GM23338 (cell line): ENCODE measurements around the gene SLC16A6. TPM values are rescaled to one million over a fixed set of nuclear protein-coding genes. Genes with fewer than 3 reads are reported as not detected.

ENCODE experiments used
- ATAC-seq: fragments of 200-7000 bp; cut with Tn5 transposase; 3 replicates; pipeline ENCODE4 v1.9.1; 2020
- DNase-seq: peaks from one replicate; pipeline ENCODE4 v3.0.0-alpha.2; 2015; ENCODE audit warnings: low spot score
- H2AFZ ChIP-seq: fragments of 200-600 bp; sonication (generic); 2 replicates; pipeline ENCODE4 v1.8.0; 2016; ENCODE audit warnings: antibody characterized with exemption, mild to moderate bottlenecking, moderate library complexity
- H3F3A ChIP-seq: fragments of 200-600 bp; sonication (generic); replicated peaks from 2 replicates; pipeline ENCODE4 v1.8.0; 2017; ENCODE audit warnings: antibody characterized with exemption, mixed run types, low read depth
- H3K27ac ChIP-seq: fragments of 200-600 bp; sonication (generic); 2 replicates; pipeline ENCODE4 v1.6.1; 2016; ENCODE audit warnings: low read depth
- H3K27me3 ChIP-seq: fragments of 200-600 bp; sonication (generic); 2 replicates; pipeline ENCODE4 v1.8.0; 2016; ENCODE audit warnings: mild to moderate bottlenecking, mixed run types, moderate library complexity; ENCODE audit not compliant: insufficient read depth
- H3K36me3 ChIP-seq: fragments of 200-600 bp; sonication (generic); 2 replicates; pipeline ENCODE4 v1.8.0; 2016; ENCODE audit warnings: mild to moderate bottlenecking; ENCODE audit not compliant: insufficient read depth
- H3K4me1 ChIP-seq: fragments of 200-600 bp; sonication (generic); 2 replicates; pipeline ENCODE4 v1.8.0; 2016; ENCODE audit warnings: mild to moderate bottlenecking, moderate library complexity; ENCODE audit not compliant: insufficient read depth
- H3K4me2 ChIP-seq: fragments of 200-600 bp; sonication (generic); 2 replicates; pipeline ENCODE4 v1.7.1; 2017; ENCODE audit warnings: mixed run types
- H3K4me3 ChIP-seq: fragments of 200-600 bp; sonication (generic); 2 replicates; pipeline ENCODE4 v1.6.1; 2016; ENCODE audit warnings: mixed run types
- H3K79me2 ChIP-seq: fragments of 200-600 bp; sonication (generic); replicated peaks from 2 replicates; pipeline ENCODE4 v1.8.0; 2017; ENCODE audit warnings: mild to moderate bottlenecking; ENCODE audit not compliant: insufficient read depth
- H3K9me2 ChIP-seq: fragments of 200-600 bp; sonication (generic); 2 replicates; pipeline ENCODE4 v1.8.0; 2017; ENCODE audit not compliant: insufficient read depth
- H4K20me1 ChIP-seq: fragments of 200-600 bp; sonication (generic); replicated peaks from 2 replicates; pipeline ENCODE4 v1.8.0; 2017; ENCODE audit warnings: mild to moderate bottlenecking; ENCODE audit not compliant: insufficient read depth
- H3K27ac Mint-ChIP-seq: 2 replicates; pipeline ENCODE4 v1.8.0; 2020; ENCODE audit warnings: inconsistent platforms, mild to moderate bottlenecking, moderate library complexity, mixed read lengths
- H3K27me3 Mint-ChIP-seq: 3 replicates; pipeline ENCODE4 v1.8.0; 2022; ENCODE audit warnings: low read depth, mild to moderate bottlenecking, moderate library complexity, mixed read lengths, inconsistent platforms; ENCODE audit not compliant: insufficient read depth, poor library complexity
- H3K36me3 Mint-ChIP-seq: 3 replicates; pipeline ENCODE4 v1.8.0; 2021; ENCODE audit warnings: low read depth, mild to moderate bottlenecking, inconsistent platforms, moderate library complexity, mixed read lengths
- H3K4me1 Mint-ChIP-seq: 3 replicates; pipeline ENCODE4 v1.8.0; 2020; ENCODE audit warnings: mild to moderate bottlenecking, inconsistent platforms, mixed read lengths
- H3K4me3 Mint-ChIP-seq: 3 replicates; pipeline ENCODE4 v1.8.0; 2021; ENCODE audit warnings: moderate library complexity, mild to moderate bottlenecking, inconsistent platforms, mixed read lengths
- H3K9me3 Mint-ChIP-seq: 3 replicates; pipeline ENCODE4 v1.8.0; 2020; ENCODE audit warnings: moderate library complexity, mild to moderate bottlenecking, inconsistent platforms, mixed read lengths
- CREB1 ChIP-seq: fragments of 250-450 bp; sonication (Bioruptor Pico); IDR thresholded peaks from 2 replicates; pipeline ENCODE4 v1.5.0; 2020; ENCODE audit warnings: low read depth, mild to moderate bottlenecking, moderate library complexity
- EZH2 ChIP-seq: fragments of 200-600 bp; sonication (generic); IDR thresholded peaks from one replicate; pipeline ENCODE4 v1.8.0; 2017; ENCODE audit warnings: antibody characterized with exemption, mild to moderate bottlenecking, low read depth; ENCODE audit not compliant: unreplicated experiment
- EZH2phosphoT487 ChIP-seq: fragments of 200-600 bp; sonication (generic); IDR thresholded peaks from one replicate; pipeline ENCODE4 v1.8.1; 2018; ENCODE audit warnings: antibody characterized with exemption; ENCODE audit not compliant: unreplicated experiment
- JUNB ChIP-seq: IDR thresholded peaks from one replicate; pipeline ENCODE4 v1.6.1; 2016; ENCODE audit warnings: antibody characterized with exemption; ENCODE audit not compliant: unreplicated experiment
- NANOG ChIP-seq: IDR thresholded peaks from 2 replicates; pipeline ENCODE4 v1.6.1; 2016; ENCODE audit warnings: antibody characterized with exemption, borderline replicate concordance
- POLR2AphosphoS5 ChIP-seq: IDR thresholded peaks from 2 replicates; pipeline ENCODE4 v1.6.1; 2016; ENCODE audit warnings: antibody characterized with exemption, low read depth
- STAT1 ChIP-seq: IDR thresholded peaks from one replicate; pipeline ENCODE4 v1.6.1; 2016; ENCODE audit warnings: antibody characterized with exemption; ENCODE audit not compliant: unreplicated experiment
- ZNF331 ChIP-seq: fragments of 250-450 bp; sonication (Bioruptor Pico); IDR thresholded peaks from 2 replicates; pipeline ENCODE4 v1.5.0; 2020; ENCODE audit warnings: low read depth, mild to moderate bottlenecking, moderate library complexity
- polyA plus RNA-seq: library from polyadenylated mRNA; unstranded; fragments of >200 nt; fragmentation: Nextera tagmentation; extraction: Ambion mirVana; gene quantifications from 2 replicates; pipeline ENCODE4 v1.2.1, GENCODE V29; 2016
- total RNA-seq: library from RNA; depleted of rRNA; stranded (reverse); fragments of >200 nt; shearing (Covaris generic); gene quantifications from 2 replicates; pipeline ENCODE4 v1.2.3, GENCODE V29; 2014
- TF ChIP-seq, protein P1 (sequence below): fragments of 250-450 bp; sonication (Bioruptor Pico); IDR thresholded peaks from 2 replicates; pipeline ENCODE4 v1.5.0; 2020; ENCODE audit warnings: mild to moderate bottlenecking, moderate library complexity
- TF ChIP-seq, protein P2 (sequence below): IDR thresholded peaks from 2 replicates; pipeline ENCODE4 v1.6.1; 2016; ENCODE audit warnings: antibody characterized with exemption
- TF ChIP-seq, protein P3 (sequence below), 2 experiments: fragments of 200-600 bp in 1 of 2; sonication (generic) in 1 of 2; conservative IDR thresholded peaks; 2 replicates each; pipeline versions ENCODE4 v1.5.1 to v1.6.1; 2016 to 2017; ENCODE audit warnings: antibody characterized with exemption in 2 of 2, low read depth in 2 of 2, mild to moderate bottlenecking in 2 of 2, moderate library complexity in 1 of 2
- TF ChIP-seq, protein P4 (sequence below): IDR thresholded peaks from one replicate; pipeline ENCODE4 v1.6.1; 2018; ENCODE audit warnings: antibody characterized with exemption; ENCODE audit not compliant: unreplicated experiment

The SLC16A6 gene
- total and polyA plus RNA-seq, 2 experiments from 2014 or later, result not detected

DNA sequence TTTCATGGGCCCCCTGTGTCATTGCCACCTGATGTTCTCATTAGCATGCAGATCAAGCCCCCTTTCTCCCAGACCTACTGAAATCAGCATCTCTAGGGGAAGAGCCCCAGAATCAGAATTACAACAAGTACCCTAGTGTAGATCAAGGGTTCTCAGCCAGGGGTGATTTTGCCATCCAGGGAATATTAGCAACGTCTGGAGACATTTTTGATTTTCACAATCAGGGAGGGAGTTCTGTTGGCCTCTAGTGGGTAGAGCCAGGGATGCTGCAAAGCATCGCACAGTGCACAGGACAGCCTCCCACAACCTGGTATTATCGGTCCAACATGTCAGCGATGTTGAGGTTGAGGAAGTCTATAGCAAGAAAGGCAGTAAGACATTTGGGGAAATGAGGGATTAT lies 35.8 kb downstream of the SLC16A6 start:
- no peak for DNase-seq
- Mint-ChIP-seq H3K27ac (no peak overlapping the region), H3K36me3 (peaks cover 20% of the 10 kb centered on the region; the same call in 2 of the 3 replicates), H3K4me1 (peaks cover 17% of the 10 kb centered on the region), H3K4me3 (no peak overlapping the region), H3K27me3 (peaks cover 6% of the 10 kb centered on the region), H3K9me3 (no peaks in the 10 kb centered on the region)
- H3K27me3 ChIP-seq, result no peaks in the 10 kb centered on the region
- H3K4me1 ChIP-seq, result peaks cover 5% of the 10 kb centered on the region; the same call in 1 of the 2 replicates
- H3K27ac ChIP-seq, result no peak overlapping the region
- no peak; the same call in 2 of the 3 replicates for ATAC-seq
- H3K79me2 ChIP-seq, result no peaks in the 10 kb centered on the region
- no peaks in the 10 kb centered on the region for H3K9me2 ChIP-seq
- no peak overlapping the region for H3K4me3 ChIP-seq
- TF ChIP-seq, protein P1, sequence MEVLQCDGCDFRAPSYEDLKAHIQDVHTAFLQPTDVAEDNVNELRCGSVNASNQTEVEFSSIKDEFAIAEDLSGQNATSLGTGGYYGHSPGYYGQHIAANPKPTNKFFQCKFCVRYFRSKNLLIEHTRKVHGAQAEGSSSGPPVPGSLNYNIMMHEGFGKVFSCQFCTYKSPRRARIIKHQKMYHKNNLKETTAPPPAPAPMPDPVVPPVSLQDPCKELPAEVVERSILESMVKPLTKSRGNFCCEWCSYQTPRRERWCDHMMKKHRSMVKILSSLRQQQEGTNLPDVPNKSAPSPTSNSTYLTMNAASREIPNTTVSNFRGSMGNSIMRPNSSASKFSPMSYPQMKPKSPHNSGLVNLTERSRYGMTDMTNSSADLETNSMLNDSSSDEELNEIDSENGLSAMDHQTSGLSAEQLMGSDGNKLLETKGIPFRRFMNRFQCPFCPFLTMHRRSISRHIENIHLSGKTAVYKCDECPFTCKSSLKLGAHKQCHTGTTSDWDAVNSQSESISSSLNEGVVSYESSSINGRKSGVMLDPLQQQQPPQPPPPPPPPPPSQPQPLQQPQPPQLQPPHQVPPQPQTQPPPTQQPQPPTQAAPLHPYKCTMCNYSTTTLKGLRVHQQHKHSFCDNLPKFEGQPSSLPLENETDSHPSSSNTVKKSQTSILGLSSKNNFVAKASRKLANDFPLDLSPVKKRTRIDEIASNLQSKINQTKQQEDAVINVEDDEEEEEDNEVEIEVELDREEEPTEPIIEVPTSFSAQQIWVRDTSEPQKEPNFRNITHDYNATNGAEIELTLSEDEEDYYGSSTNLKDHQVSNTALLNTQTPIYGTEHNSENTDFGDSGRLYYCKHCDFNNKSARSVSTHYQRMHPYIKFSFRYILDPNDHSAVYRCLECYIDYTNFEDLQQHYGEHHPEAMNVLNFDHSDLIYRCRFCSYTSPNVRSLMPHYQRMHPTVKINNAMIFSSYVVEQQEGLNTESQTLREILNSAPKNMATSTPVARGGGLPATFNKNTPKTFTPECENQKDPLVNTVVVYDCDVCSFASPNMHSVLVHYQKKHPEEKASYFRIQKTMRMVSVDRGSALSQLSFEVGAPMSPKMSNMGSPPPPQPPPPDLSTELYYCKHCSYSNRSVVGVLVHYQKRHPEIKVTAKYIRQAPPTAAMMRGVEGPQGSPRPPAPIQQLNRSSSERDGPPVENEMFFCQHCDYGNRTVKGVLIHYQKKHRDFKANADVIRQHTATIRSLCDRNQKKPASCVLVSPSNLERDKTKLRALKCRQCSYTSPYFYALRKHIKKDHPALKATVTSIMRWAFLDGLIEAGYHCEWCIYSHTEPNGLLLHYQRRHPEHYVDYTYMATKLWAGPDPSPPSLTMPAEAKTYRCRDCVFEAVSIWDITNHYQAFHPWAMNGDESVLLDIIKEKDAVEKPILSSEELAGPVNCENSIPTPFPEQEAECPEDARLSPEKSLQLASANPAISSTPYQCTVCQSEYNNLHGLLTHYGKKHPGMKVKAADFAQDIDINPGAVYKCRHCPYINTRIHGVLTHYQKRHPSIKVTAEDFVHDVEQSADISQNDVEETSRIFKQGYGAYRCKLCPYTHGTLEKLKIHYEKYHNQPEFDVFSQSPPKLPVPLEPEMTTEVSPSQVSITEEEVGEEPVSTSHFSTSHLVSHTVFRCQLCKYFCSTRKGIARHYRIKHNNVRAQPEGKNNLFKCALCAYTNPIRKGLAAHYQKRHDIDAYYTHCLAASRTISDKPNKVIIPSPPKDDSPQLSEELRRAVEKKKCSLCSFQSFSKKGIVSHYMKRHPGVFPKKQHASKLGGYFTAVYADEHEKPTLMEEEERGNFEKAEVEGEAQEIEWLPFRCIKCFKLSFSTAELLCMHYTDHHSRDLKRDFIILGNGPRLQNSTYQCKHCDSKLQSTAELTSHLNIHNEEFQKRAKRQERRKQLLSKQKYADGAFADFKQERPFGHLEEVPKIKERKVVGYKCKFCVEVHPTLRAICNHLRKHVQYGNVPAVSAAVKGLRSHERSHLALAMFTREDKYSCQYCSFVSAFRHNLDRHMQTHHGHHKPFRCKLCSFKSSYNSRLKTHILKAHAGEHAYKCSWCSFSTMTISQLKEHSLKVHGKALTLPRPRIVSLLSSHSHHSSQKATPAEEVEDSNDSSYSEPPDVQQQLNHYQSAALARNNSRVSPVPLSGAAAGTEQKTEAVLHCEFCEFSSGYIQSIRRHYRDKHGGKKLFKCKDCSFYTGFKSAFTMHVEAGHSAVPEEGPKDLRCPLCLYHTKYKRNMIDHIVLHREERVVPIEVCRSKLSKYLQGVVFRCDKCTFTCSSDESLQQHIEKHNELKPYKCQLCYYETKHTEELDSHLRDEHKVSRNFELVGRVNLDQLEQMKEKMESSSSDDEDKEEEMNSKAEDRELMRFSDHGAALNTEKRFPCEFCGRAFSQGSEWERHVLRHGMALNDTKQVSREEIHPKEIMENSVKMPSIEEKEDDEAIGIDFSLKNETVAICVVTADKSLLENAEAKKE, result no peak
- TF ChIP-seq ZNF331 (CRISPR knock-in tag) (no peak), STAT1 (no peak), CREB1 (CRISPR knock-in tag) (no peak), JUNB (no peak), NANOG (no peak), POLR2AphosphoS5 (no peak), EZH2phosphoT487 (no peak), EZH2 (no peak)
- TF ChIP-seq, protein P2, sequence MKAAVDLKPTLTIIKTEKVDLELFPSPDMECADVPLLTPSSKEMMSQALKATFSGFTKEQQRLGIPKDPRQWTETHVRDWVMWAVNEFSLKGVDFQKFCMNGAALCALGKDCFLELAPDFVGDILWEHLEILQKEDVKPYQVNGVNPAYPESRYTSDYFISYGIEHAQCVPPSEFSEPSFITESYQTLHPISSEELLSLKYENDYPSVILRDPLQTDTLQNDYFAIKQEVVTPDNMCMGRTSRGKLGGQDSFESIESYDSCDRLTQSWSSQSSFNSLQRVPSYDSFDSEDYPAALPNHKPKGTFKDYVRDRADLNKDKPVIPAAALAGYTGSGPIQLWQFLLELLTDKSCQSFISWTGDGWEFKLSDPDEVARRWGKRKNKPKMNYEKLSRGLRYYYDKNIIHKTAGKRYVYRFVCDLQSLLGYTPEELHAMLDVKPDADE, result no peak
- TF ChIP-seq, protein P3, sequence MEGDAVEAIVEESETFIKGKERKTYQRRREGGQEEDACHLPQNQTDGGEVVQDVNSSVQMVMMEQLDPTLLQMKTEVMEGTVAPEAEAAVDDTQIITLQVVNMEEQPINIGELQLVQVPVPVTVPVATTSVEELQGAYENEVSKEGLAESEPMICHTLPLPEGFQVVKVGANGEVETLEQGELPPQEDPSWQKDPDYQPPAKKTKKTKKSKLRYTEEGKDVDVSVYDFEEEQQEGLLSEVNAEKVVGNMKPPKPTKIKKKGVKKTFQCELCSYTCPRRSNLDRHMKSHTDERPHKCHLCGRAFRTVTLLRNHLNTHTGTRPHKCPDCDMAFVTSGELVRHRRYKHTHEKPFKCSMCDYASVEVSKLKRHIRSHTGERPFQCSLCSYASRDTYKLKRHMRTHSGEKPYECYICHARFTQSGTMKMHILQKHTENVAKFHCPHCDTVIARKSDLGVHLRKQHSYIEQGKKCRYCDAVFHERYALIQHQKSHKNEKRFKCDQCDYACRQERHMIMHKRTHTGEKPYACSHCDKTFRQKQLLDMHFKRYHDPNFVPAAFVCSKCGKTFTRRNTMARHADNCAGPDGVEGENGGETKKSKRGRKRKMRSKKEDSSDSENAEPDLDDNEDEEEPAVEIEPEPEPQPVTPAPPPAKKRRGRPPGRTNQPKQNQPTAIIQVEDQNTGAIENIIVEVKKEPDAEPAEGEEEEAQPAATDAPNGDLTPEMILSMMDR (conservative IDR thresholded peaks at IDR 0.05; ENCODE audit: low read depth in 2 of 2), result no peak
- TF ChIP-seq, protein P4, sequence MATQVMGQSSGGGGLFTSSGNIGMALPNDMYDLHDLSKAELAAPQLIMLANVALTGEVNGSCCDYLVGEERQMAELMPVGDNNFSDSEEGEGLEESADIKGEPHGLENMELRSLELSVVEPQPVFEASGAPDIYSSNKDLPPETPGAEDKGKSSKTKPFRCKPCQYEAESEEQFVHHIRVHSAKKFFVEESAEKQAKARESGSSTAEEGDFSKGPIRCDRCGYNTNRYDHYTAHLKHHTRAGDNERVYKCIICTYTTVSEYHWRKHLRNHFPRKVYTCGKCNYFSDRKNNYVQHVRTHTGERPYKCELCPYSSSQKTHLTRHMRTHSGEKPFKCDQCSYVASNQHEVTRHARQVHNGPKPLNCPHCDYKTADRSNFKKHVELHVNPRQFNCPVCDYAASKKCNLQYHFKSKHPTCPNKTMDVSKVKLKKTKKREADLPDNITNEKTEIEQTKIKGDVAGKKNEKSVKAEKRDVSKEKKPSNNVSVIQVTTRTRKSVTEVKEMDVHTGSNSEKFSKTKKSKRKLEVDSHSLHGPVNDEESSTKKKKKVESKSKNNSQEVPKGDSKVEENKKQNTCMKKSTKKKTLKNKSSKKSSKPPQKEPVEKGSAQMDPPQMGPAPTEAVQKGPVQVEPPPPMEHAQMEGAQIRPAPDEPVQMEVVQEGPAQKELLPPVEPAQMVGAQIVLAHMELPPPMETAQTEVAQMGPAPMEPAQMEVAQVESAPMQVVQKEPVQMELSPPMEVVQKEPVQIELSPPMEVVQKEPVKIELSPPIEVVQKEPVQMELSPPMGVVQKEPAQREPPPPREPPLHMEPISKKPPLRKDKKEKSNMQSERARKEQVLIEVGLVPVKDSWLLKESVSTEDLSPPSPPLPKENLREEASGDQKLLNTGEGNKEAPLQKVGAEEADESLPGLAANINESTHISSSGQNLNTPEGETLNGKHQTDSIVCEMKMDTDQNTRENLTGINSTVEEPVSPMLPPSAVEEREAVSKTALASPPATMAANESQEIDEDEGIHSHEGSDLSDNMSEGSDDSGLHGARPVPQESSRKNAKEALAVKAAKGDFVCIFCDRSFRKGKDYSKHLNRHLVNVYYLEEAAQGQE, result no peak
- peaks cover 10% of the 10 kb centered on the region; the same call in 1 of the 2 replicates for H3K36me3 ChIP-seq
- no peak overlapping the region for H3K4me2 ChIP-seq
- no peaks in the 10 kb centered on the region for H4K20me1 ChIP-seq
- no peak overlapping the region for H2AFZ ChIP-seq
- no peaks in the 10 kb centered on the region for H3F3A ChIP-seq
